ENCODE measurements around the gene CISD2.
A peak's percentile ranks its signal among the peaks of the same experiment; 100 is the strongest.
"Not testable (repeated sequence)": the region's sequence is repeated elsewhere in the genome, so short reads cannot be mapped to it uniquely, and the experiment has no call there.

Gene CISD2

DNA sequence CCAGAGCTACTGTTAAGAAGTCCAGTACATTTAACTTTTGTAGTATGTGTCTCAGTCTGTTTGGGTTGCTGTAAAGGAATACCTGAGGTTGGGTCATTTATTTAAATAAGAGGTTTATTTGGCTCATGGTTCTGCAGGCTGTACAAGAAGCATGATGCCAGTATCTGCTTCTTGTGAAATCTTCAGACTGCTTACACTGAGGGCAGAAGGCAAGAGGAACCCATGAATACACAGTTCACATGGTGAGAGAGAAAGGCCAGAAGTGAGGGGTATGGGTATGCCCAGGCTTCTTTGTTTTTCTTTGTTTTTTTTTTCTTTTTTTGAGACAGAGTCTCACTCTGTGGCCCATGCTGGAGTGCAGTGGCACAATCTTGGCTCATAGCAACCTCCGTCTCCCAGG lies 6.0 kb upstream of the CISD2 start:
- TF ChIP-seq, protein P1, sequence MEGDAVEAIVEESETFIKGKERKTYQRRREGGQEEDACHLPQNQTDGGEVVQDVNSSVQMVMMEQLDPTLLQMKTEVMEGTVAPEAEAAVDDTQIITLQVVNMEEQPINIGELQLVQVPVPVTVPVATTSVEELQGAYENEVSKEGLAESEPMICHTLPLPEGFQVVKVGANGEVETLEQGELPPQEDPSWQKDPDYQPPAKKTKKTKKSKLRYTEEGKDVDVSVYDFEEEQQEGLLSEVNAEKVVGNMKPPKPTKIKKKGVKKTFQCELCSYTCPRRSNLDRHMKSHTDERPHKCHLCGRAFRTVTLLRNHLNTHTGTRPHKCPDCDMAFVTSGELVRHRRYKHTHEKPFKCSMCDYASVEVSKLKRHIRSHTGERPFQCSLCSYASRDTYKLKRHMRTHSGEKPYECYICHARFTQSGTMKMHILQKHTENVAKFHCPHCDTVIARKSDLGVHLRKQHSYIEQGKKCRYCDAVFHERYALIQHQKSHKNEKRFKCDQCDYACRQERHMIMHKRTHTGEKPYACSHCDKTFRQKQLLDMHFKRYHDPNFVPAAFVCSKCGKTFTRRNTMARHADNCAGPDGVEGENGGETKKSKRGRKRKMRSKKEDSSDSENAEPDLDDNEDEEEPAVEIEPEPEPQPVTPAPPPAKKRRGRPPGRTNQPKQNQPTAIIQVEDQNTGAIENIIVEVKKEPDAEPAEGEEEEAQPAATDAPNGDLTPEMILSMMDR (IDR thresholded peaks at IDR 0.05; ENCODE audit: low read depth, low read length), result no peak

DNA sequence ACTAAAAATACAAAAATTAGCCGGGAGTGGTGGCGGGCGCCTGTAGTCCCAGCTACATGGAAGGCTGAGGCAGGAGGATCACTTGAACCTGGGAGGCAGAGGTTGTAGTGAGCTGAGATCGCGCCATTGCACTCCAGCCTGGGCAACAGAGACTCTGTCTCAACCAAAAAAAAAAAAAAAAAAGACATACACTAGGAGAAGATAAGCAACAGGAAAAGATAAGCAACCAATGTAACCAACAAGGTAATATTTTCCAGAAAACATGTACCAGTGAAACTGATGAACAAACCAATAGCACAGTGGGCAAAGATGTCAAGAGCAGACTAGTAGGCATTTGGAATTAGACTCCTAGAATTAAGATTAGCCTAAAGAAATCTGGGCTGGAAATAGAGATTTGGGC lies 3.5 kb upstream of the CISD2 start:
- DNase-seq (ENCODE audit: low read depth in 2 of 2); H3K4me3 ChIP-seq (replicated peaks in 1 of 2; ENCODE audit: low read depth in 2 of 2, low read length in 2 of 2): not testable (repeated sequence)

More for the DNA sequence above, 6.0 kb upstream of the CISD2 start:
- no peak for DNase-seq (ENCODE audit: low read depth in 2 of 2)
- no peak overlapping the region for H3K4me3 ChIP-seq (replicated peaks in 1 of 2; ENCODE audit: low read depth in 2 of 2, low read length in 2 of 2)

DNA sequence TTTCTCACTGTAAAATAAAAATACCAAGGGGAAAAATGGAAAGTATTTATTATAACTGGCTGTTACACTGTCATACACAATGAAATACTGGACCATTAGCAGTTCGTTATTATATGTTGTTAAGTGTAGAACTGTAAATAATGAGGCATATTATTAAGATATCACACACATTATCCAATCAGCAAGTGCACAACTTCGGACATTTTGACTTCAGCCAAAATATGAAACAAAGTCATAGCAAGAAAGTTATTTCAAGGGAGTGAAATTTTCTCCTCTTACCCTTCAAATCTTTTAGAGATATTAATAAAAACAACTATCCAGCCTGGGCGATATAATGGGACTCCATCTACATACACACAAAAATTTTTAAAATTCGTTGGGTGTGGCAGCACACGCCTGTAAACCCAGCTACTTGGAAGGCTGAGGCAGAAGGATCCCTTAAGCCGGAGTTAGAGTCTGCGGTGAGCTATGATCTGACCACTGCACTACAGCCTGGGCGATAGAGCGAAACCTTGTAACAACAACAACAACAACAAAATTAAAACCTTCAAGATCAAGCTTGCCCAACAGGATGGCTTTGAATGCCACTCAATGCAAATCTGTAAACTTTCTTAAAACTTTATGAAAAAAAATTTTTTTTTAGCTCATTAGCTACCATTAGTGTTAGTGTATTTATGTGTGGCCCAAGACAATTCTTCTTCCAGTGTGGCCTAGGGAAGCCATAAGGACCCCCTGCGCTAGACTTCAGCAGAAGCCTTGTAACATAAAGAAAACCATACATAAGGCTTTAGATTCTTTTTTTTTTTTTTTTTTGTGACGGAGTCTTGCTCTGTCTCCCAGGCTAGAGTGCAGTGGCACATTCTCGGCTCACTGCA lies 1.3 kb upstream of the CISD2 start:
- DNase-seq (ENCODE audit: low read depth in 2 of 2), result no peak
- peak overlapping the region; percentile 67 to 80 for H3K4me3 ChIP-seq (replicated peaks in 1 of 2; ENCODE audit: low read depth in 2 of 2, low read length in 2 of 2)
- TF ChIP-seq, protein P1 (IDR thresholded peaks at IDR 0.05; ENCODE audit: low read depth, low read length), result no peak

DNA sequence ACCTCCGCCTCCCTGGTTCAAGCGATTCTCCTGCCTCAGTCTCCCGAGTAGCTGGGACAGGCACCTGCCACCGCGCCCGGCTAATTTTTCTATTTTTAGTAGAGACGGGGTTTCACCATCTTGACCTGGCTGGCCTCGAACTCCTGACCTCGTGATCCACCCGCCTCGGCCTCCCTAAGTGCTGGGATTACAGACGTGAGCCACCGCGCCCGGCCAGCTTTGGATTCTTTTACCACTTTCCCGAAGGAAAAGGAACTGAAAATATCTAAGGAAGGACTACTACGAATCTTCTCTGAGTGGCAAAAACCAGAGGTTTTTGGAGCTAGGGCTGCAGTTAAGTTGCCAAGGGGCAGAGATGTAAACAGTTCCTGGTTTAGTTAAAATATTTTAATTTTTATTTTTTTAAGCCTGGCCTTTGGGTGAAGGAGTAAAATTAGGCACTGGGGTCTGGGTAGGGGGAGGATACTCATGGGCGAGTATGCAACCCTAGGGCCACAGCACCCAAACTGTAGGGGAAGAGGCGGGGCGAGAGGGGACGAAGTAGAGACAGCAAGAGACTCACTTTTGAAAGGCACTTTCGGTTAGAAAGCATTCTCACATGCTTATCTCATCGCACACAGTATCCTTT lies 525 bp upstream of the CISD2 start:
- peak overlapping the region; percentile 67 to 80 for H3K4me3 ChIP-seq (replicated peaks in 1 of 2; ENCODE audit: low read depth in 2 of 2, low read length in 2 of 2)
- DNase-seq (ENCODE audit: low read depth in 2 of 2), result no peak
- TF ChIP-seq, protein P1 (IDR thresholded peaks at IDR 0.05; ENCODE audit: low read depth, low read length), result no peak

DNA sequence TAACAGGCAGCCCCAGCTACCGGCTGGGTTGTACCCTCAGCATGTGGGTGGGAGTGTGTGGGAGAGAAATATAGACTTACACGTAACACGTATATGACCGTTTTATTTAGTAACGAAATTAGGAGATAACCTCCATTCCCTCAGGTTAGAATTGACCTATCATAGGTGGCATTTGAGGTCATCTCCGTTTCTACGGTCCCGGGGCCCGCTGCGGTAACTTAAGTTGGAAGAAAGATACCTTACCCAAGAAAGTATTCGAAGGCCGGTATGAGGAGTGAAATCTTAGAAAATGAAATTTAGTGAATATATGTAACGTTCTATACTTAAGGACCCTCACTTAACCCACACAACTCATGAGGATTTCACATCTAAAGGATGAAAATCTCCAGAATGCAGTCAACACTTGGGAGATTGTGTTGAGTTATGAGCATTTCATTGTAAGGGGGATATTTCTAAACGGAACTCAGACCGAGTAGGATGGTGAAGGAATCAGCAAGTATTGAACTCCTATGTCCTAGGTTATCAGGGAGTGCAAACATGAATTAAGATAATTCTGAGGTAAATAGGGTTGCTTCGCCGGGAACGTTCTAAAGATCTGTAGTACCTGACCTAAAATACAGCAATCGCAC lies 891 bp downstream of the CISD2 start:
- no peak for DNase-seq (ENCODE audit: low read depth in 2 of 2)
- TF ChIP-seq, protein P1 (IDR thresholded peaks at IDR 0.05; ENCODE audit: low read depth, low read length), result no peak
- peak overlapping the region; percentile 67 to 80 for H3K4me3 ChIP-seq (replicated peaks in 1 of 2; ENCODE audit: low read depth in 2 of 2, low read length in 2 of 2)

DNA sequence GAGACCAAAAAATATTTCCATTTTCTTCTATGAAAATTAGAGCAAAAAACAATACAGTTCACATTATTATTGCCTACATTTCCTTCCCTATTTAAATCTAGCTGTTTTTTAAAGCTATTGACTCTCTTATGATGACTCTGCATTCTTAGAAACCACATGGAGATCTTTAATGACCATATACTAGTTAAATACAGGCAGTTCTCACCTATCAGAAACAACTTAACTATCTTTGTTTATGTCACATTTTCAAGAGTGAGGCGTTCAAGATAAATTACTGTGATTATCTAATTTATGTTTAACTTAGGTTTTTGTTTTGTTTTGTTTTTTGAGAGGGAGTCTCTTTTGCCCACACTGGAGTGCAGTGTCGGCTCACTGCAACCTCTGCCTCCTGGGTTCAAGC lies 3.0 kb downstream of the CISD2 start:
- TF ChIP-seq, protein P1 (IDR thresholded peaks at IDR 0.05; ENCODE audit: low read depth, low read length), result no peak
- DNase-seq (ENCODE audit: low read depth in 2 of 2), result no peak
- no peak overlapping the region for H3K4me3 ChIP-seq (replicated peaks in 1 of 2; ENCODE audit: low read depth in 2 of 2, low read length in 2 of 2)

DNA sequence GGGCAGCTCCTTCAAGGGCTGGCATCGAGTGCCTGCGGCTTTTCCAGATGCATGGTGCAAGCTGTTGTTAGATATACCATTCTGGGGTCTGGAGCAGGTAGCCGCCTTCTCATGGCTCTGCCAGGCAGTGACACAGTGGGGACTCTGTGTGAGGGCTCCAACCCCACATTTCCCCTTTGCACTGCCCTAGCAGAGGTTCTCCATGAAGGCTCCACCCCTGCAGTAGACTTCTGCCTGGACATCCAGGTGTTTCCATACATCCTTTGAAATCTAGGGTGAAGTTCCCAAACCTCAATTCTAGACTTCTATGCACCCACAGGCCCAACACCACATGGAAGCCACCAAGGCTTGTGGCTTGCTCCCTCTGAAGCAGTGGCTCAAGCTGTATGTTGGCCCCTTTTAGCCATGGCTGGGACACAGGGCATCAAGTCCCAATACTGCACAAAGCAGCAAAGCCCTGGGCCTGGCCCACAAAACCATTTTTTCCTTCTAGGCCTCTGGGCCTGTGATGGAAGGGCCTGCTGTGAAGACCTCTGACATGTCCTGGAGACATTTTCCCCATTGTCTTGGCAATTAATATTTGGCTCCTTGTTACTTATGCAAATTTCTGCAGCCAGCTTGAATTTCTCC lies 8.8 kb downstream of the CISD2 start:
- not testable (repeated sequence) for DNase-seq (ENCODE audit: low read depth in 2 of 2); H3K4me3 ChIP-seq (replicated peaks in 1 of 2; ENCODE audit: low read depth in 2 of 2, low read length in 2 of 2)

DNA sequence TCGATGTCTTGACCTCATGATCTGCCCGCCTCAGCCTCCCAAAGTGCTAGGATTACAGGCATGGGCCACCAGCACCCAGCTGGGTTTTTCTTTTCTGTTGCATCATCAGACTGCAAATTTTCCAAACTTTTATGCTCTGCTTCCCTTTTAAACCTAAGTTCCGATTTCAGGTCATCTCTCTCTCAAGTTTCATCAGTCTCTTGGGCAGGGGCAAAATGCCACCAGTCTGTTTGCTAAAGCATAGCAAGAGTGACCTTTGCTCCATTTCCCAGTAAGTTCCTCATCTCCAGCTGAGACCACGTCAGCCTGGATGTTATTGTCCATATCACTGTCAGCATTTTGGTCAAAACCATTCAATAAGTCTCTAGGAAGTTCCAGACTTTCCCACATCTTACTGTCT lies 9.6 kb downstream of the CISD2 start:
- not testable (repeated sequence) for H3K4me3 ChIP-seq (replicated peaks in 1 of 2; ENCODE audit: low read depth in 2 of 2, low read length in 2 of 2)
- peak; percentile 26 to 47 for DNase-seq (ENCODE audit: low read depth in 2 of 2)

Measured in cardiac fibroblast (primary cell).